Sigmoid colon (tissue), 7 donors: ENCODE results near the gene BCL7C. TPM values are rescaled to one million over a fixed set of nuclear protein-coding genes. Genes with fewer than 3 reads are reported as not detected.
"Not testable (repeated sequence)": the region's sequence is repeated elsewhere in the genome, so short reads cannot be mapped to it uniquely, and the experiment has no call there.

Source experiments
- DNase-seq: peaks from one replicate; pipeline ENCODE4 v3.0.0-alpha.2; 2019
- H3K27ac ChIP-seq, 4 donors: fragments of 200-600 bp; sonication (generic); one replicate each; pipeline ENCODE4 v1.5.1; 2016 to 2019; ENCODE audit warnings: mild to moderate bottlenecking in 1 of 4
- H3K27me3 ChIP-seq, 3 donors: fragments of 200-600 bp; sonication (generic); one replicate each; pipeline ENCODE4 v1.5.1; 2019; ENCODE audit warnings: mild to moderate bottlenecking in 1 of 3
- H3K36me3 ChIP-seq, 4 donors: fragments of 200-600 bp; sonication (generic); one replicate each; pipeline ENCODE4 v1.5.1; 2016 to 2019
- H3K4me1 ChIP-seq, 4 donors: fragments of 200-600 bp; sonication (generic); one replicate each; pipeline ENCODE4 v1.5.1; 2017 to 2019
- H3K4me3 ChIP-seq, 4 donors: fragments of 200-600 bp; sonication (generic); one replicate each; pipeline ENCODE4 v1.5.1; 2017 to 2019; ENCODE audit warnings: mild to moderate bottlenecking in 2 of 4, moderate library complexity in 1 of 4
- H3K9me3 ChIP-seq, 4 donors: fragments of 200-600 bp in 3 of 4; sonication (generic) in 3 of 4; one replicate each; pipeline versions ENCODE4 v1.5.1 to v1.6.1; 2013 to 2019
- EP300 ChIP-seq, 4 donors: sonication (generic); formaldehyde crosslinking; IDR thresholded peaks; one replicate each; pipeline ENCODE4 v1.6.1; 2017; ENCODE audit warnings: antibody characterized with exemption in 4 of 4
- POLR2A ChIP-seq, 2 donors: fragments of 450-650 bp; IDR thresholded peaks; one replicate each; pipeline ENCODE4 v1.6.1; 2016; ENCODE audit warnings: antibody characterized with exemption in 2 of 2, mild to moderate bottlenecking in 2 of 2, moderate library complexity in 2 of 2
- POLR2AphosphoS5 ChIP-seq, 4 donors: sonication (generic); formaldehyde crosslinking; IDR thresholded peaks; one replicate each; pipeline ENCODE4 v1.6.1; 2017; ENCODE audit warnings: antibody characterized with exemption in 4 of 4
- WGBS, 2 donors: extraction: QIAGEN DNeasy Blood & Tissue Kit; methylation state at CpG; one replicate each; pipeline ENCODE4 v1.1.7; 2013; 5-methylcytosine and 5-hydroxymethylcytosine counted together
- intact Hi-C: fragments of 100-400 bp; cut with DNase I; formaldehyde crosslinking; loops from one replicate; pipeline ENCODE4 v1.15.1; 2023
- polyA plus RNA-seq, 3 donors: library from polyadenylated mRNA; stranded (reverse); fragments of 200-250 nt; gene quantifications; one replicate each; pipeline ENCODE4 v1.2.3, GENCODE V29; 2013
- total RNA-seq, 4 donors: library from RNA; depleted of rRNA; stranded (reverse); fragments of >200 nt; gene quantifications; one replicate each; pipeline ENCODE4 v1.1.0, GENCODE V29; 2016
- TF ChIP-seq, protein P1 (sequence below), 4 experiments: fragments of 450-650 bp in 3 of 4; fragments of 200-600 bp in 1 of 4; IDR thresholded peaks; one replicate each; pipeline ENCODE4 v1.5.1; 2016 to 2019; ENCODE audit warnings: antibody characterized with exemption in 4 of 4, mild to moderate bottlenecking in 3 of 4, moderate library complexity in 2 of 4
- donor health status: healthy with polysubstance abuse.
- donor health status: Bipolar disorder and iron deficiency.
- donor health status: healthy.

BCL7C gene
- total and polyA plus RNA-seq, 7 donors = 27.9 to 63.1 (median 45.7) TPM

DNA sequence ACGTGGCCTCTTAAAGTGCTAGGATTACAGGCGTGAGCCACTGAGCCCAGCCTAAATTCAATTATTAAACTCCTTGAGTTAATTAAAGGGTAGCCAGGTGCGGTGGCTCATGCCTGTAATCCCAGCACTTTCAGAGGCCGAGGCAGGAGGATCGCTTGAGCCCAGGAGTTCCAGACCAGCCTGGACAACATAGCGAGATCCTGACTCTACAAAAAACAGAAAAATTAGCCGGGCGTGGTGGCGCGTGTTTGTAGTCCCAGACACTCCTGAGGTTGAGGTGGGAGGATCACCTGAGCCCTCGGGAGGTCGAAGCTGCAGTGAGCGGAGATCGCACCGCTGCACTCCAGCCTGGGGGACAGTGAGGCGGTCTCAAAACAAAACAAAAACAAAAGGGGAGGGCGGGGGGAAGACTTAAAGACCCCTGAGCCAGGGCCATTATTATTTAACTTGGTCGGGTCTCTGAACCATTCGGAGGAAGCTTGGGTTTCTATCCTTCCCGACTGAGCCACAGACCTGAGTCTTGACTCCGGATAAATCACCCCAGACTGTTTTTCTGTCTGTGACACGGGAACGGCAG, 19.5 kb downstream of the BCL7C start:
- H3K27me3 ChIP-seq = no peaks in the 10 kb centered on the region
- TF ChIP-seq POLR2A (IDR thresholded peaks at IDR 0.05) (no peak), POLR2AphosphoS5 (IDR thresholded peaks at IDR 0.05) (no peak), EP300 (IDR thresholded peaks at IDR 0.05) (no peak)
- TF ChIP-seq, protein P1, sequence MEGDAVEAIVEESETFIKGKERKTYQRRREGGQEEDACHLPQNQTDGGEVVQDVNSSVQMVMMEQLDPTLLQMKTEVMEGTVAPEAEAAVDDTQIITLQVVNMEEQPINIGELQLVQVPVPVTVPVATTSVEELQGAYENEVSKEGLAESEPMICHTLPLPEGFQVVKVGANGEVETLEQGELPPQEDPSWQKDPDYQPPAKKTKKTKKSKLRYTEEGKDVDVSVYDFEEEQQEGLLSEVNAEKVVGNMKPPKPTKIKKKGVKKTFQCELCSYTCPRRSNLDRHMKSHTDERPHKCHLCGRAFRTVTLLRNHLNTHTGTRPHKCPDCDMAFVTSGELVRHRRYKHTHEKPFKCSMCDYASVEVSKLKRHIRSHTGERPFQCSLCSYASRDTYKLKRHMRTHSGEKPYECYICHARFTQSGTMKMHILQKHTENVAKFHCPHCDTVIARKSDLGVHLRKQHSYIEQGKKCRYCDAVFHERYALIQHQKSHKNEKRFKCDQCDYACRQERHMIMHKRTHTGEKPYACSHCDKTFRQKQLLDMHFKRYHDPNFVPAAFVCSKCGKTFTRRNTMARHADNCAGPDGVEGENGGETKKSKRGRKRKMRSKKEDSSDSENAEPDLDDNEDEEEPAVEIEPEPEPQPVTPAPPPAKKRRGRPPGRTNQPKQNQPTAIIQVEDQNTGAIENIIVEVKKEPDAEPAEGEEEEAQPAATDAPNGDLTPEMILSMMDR (IDR thresholded peaks at IDR 0.05) = no peak
- H3K4me3 ChIP-seq = peak overlapping the region; percentile 84 to 94 (median 90)
- peaks cover 0 to 6% (median 0%) of the 10 kb centered on the region in 4 donors for H3K36me3 ChIP-seq
- peaks cover 0 to 30% (median 24%) of the 10 kb centered on the region in 4 donors for H3K4me1 ChIP-seq
- H3K9me3 ChIP-seq = no peaks in the 10 kb centered on the region
- H3K27ac ChIP-seq = peak overlapping the region; percentile 94
- peak; percentile 55 for DNase-seq
- WGBS, 2 donors = 24 to 27% methylated on average over 23 of the region's 23 CpGs
- intact Hi-C loops = loop anchor here (1.0 to 2.0 kb wide), 2 partner anchors 22 to 47 kb away; partner anchors contain the start of gene CTF1

DNA sequence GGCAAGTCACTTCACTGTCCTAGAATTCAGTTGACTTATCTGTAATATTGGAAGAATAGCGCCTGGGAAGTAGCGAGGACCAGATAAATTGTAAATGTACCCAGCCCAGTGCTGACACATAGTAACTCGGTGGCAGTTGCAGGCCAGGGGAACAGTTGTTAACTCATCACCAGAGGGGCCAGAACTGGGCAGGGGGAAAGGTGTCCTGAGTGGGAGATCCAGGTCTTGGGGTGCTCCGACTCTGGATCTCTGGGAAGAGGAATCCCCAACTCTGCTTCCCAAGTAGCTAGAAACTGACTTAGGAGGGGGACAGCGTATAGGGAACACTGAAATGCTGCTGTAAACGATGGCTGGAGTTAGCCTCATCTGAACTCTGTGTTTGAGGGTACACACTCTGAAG, 23.0 kb downstream of the BCL7C start:
- peaks cover 0 to 12% (median 9%) of the 10 kb centered on the region in 4 donors for H3K4me1 ChIP-seq
- intact Hi-C loops = no loop called here
- no peaks in the 10 kb centered on the region for H3K36me3 ChIP-seq
- H3K4me3 ChIP-seq = no peak overlapping the region
- TF ChIP-seq POLR2A (IDR thresholded peaks at IDR 0.05) = no peak
- TF ChIP-seq, protein P1 (IDR thresholded peaks at IDR 0.05) = no peak
- TF ChIP-seq EP300 (IDR thresholded peaks at IDR 0.05) = no peak
- TF ChIP-seq POLR2AphosphoS5 (IDR thresholded peaks at IDR 0.05) = no peak
- 90 to 92% methylated on average over 6 of the region's 6 CpGs for WGBS, 2 donors
- H3K27me3 ChIP-seq = no peaks in the 10 kb centered on the region
- H3K27ac ChIP-seq = no peak overlapping the region
- H3K9me3 ChIP-seq = no peaks in the 10 kb centered on the region
- DNase-seq = no peak

DNA sequence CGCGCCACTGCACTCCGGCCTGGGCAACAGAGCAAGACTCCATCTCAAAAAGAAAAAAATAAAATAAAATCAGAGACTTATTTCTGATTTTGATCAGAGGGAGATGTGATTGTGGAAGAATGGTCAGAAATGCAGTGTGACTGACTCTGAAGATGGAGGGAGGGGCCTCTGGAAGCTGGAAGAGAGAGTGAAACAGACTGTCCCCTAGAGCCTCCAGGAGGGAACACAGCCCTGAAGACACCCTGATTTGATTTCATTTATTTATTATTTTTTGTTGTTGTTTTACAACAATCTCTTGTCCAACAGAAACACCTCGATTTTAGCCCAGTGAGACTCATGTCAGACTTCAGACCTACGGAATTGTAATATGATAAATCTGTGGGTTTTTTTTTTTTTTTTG, 26.1 kb downstream of the BCL7C start:
- Histone ChIP-seq H3K9me3 (no peaks in the 10 kb centered on the region), H3K36me3 (no peaks in the 10 kb centered on the region), H3K27me3 (no peaks in the 10 kb centered on the region), H3K27ac (no peak overlapping the region), H3K4me1 (no peaks in the 10 kb centered on the region), H3K4me3 (no peak overlapping the region)
- WGBS, 2 donors = 90 to 95% methylated on average over 5 of the region's 5 CpGs
- DNase-seq = no peak
- intact Hi-C loops = no loop called here
- TF ChIP-seq, protein P1 (IDR thresholded peaks at IDR 0.05) = no peak
- TF ChIP-seq EP300 (IDR thresholded peaks at IDR 0.05) (no peak), POLR2A (IDR thresholded peaks at IDR 0.05) (no peak), POLR2AphosphoS5 (IDR thresholded peaks at IDR 0.05) (no peak)

DNA sequence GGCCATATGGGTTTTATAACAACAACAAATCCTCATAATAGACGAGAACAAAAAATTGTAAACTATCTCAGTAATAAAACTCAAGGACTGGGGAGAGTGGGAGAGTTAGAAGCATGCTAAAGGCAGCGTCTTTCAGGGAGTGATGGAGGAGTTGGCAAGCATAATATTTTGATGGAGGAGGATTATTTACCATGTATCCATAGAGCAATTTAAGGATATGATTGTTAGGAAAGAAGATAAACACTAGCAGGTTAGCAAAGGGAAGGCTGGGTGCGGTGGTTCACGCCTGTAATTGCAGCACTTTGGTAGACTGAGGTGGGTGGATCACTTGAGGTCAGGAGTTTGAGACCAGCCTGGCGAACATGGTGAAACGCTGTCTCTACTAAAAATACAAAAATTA, 27.8 kb downstream of the BCL7C start:
- WGBS, 2 donors = 27 to 62% methylated on average over 6 of the region's 6 CpGs
- no peak overlapping the region for H3K27ac ChIP-seq
- TF ChIP-seq, protein P1 (IDR thresholded peaks at IDR 0.05) = no peak
- TF ChIP-seq EP300 (IDR thresholded peaks at IDR 0.05) = no peak
- no peaks in the 10 kb centered on the region for H3K36me3 ChIP-seq
- intact Hi-C loops = no loop called here
- H3K27me3 ChIP-seq = no peaks in the 10 kb centered on the region
- no peak for DNase-seq
- no peaks in the 10 kb centered on the region for H3K4me1 ChIP-seq
- no peak overlapping the region for H3K4me3 ChIP-seq
- H3K9me3 ChIP-seq = no peaks in the 10 kb centered on the region

DNA sequence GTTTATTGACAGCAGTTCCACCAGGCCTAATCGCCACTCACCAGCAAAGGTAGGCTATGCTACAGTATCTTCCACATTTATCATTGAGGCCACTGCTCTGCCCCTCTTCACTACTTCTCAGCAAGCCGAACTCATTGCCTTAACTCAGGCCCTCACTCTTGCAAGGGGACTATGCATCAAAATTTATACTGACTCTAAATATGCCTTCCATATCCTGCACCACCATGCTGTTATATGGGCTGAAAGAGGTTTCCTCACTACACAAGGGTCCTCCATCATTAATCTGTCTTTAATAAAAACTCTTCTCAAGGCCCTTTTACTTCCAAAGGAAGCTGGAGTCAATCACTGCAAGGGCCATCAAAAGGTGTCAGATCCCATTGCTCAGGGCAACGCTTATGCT, 30.7 kb downstream of the BCL7C start:
- H3K9me3 ChIP-seq, H3K36me3 ChIP-seq, H3K27me3 ChIP-seq, intact Hi-C loops, DNase-seq, H3K4me1 ChIP-seq, H3K27ac ChIP-seq, H3K4me3 ChIP-seq: not testable (repeated sequence)
- whole genome bisulfite sequencing, 2 donors = 95 to 96% methylated on average over 3 of the region's 3 CpGs

DNA sequence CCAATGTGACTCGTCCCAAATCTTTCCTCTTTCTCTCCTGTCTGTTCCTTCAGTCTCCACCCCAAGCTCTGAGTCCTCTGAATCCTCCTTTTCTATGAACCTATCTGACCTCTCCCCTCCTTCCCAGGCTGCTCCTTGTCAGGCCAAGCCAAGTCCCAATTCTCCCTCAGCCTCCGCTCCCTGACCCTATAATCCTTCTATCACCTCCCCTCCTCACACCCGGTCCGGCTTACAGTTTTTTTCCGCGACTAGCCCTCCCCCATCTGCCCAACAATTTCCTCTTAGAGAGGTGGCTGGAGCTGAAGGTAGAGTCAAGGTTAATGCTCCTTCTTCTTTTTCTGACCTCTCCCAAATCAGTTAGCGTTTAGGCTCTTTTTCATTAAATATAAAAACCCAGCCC, 33.1 kb downstream of the BCL7C start:
- intact Hi-C loops, H3K27me3 ChIP-seq, DNase-seq, H3K4me1 ChIP-seq, H3K36me3 ChIP-seq, H3K27ac ChIP-seq, H3K4me3 ChIP-seq, H3K9me3 ChIP-seq: not testable (repeated sequence)
- 88 to 93% methylated on average over 7 of the region's 7 CpGs for WGBS, 2 donors
